22Rv1 (cell line): ENCODE data around the gene GAGE10.
"Not testable (repeated sequence)": the region's sequence is repeated elsewhere in the genome, so short reads cannot be mapped to it uniquely, and the experiment has no call there.

ENCODE experiments used
- CTCF ChIP-seq: fragments of 450-650 bp; IDR thresholded peaks from 2 replicates; pipeline ENCODE4 v1.5.1; 2017; ENCODE audit warnings: mild to moderate bottlenecking
- ZFX ChIP-seq: fragments of 450-650 bp; IDR thresholded peaks from 2 replicates; pipeline ENCODE4 v1.6.1; 2017; ENCODE audit warnings: antibody characterized with exemption, borderline replicate concordance

DNA sequence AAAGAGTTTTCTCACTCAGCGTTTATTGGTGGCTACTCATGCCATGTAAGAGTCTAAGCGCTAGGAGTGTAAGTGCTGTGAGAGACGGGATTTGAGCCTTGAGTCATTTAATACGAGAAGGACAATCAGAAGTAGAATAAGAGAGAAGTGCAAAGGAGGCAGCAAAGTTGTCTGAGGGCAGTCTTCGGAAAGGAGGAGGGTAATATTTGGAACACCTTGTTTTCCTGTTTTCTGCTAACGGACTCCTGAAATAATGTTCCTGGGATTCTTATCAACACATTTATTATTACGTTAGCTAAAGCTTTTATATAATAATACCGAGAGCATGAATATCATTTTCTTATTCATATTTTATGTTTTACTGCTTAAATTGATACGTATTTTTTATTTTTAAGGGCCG, 42.0 kb downstream of the GAGE10 start:
- TF ChIP-seq ZFX, CTCF: not testable (repeated sequence)
